HL-60/S4 treated with phorbol 12-myristate 13-acetate at 8.2 ng/mL for 4 days and 3 days (cell line): ENCODE data around the gene CD38.

ENCODE experiments used
- in situ Hi-C: fragments of 300-500 bp; cut with MboI; formaldehyde crosslinking; loops from 2 replicates; pipeline ENCODE4 v1.15.0; 2022; ENCODE audit warnings: low sequenced_read_pairs

CD38 gene

DNA sequence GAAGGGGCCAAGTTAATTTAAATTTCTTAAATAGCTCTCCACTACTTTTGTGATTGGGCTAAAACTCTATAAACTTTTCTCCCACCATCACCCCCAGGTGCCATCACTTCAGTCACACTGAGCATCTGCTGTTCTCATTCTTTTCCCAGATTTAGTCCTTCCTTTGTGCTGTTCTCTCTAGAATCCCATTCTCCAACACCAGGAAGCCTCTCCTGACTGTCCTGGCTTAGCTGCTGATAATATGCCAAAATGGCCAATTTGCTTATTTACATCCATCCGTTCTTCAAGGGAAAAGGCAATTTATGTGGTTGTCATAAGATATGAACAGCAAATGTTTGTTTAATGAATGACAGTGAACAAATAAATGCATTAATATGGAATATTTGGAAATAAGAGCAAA is 116.3 kb downstream of the CD38 start:
- in situ Hi-C loops: no loop called here

DNA sequence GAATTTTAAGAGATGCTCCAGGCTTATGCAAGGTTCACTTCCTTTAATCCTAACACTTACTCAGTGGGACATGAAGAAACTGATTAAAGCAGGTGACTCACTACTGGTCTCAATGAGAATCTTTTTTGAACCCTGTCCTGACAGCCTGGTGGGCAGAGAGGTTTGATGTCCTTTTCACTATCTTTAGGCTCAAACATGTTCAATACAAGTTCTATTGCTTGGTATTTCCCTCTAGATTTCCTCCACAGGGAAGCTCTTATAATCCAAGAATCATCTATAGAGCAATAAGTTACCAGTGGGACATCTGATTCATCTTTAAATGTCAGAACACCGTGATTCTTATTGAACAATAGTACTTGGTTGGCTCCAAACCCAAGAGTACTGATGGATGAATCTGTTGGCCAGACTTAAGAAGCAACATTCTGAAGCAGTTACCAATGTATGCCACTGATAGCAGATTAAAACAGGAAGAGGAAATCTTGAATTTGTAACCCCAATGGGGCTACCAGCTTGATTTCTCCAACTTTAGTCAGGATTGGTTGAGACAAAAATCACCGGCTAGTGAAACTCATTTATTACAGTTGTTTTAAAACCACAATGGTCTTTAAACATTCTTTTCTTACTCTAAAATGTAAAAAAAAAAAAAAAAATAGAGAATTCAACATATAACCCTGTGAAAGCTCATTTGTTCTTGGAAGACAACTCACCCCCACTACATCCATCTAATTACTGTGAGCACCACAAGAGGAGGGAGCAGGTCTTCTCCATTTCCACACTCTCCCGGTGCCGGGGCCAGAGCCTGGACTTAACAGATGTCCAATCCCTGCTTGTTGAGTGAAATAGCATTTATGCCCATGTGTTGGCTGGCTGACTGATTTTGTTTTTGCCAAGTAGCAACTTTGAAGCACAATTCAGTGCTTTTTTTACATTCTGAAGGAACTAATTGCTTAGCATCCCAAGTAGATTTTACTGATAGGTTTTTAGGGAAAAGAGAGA is 117.1 kb downstream of the CD38 start:
- in situ Hi-C loops: no loop called here

GRCh38 chr4:15897577-15897976 is 119.4 kb downstream of the CD38 start:
- in situ Hi-C loops: no loop called here

DNA sequence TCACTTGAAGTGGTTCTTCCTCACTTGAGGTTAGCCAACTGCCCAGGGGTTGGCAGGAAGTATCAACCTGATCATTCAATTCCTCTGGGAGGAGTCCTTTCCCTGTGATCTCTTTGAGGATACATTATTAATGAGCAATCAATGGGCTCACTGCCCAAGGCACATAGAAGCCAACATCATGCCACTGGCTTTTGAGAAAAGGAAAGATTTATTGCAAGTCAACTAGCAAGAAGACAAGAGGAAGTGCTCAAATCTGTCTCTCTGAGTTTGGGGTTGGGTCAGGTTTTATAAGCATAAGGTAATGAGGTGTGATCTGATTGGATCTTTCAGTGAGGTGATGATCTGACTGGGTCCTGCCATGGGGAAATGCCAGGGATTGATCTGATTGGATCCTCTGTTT is 120.8 kb downstream of the CD38 start:
- in situ Hi-C loops: no loop called here

DNA sequence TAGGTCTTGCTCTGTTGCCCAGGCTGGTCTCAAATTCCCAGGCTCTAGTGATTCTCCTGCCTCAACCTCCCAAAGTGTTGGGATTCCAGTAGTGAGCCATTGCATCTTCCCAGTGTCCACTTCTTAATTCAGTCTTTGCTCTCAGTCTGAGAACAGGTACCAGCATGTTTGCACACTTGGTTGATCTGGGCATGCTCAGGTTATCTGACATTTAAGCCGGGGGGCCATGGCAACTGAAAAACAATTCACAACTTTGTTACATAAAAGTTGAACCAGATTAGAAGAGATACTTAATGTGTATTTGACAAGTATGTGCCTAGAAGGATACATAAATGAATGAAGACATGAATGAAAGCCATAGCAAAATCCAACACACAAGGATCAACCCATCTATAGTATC is 121.4 kb downstream of the CD38 start:
- in situ Hi-C loops: no loop called here

GRCh38 chr4:15901007-15901406 is 122.9 kb downstream of the CD38 start:
- in situ Hi-C loops: no loop called here

DNA sequence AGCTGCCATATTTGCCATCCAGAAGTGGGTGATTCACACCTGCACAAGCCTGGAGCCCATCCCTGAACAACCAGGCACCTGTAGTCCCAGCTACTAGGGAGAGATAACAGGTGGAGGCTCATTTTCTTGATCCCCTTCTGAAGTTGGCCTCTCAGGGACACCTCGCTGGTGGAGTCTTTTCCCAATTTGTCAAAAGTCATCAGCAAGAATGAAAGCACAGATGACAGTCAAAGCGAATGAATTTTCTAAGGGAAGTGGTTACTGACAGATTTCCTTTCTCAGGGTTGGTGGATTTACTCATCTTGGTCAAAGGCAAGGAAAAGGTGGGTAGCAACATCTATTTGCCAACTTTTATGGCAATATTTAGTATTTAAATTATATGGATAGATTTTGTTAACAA is 123.9 kb downstream of the CD38 start:
- in situ Hi-C loops: no loop called here

- in situ Hi-C loops: no loop called here
These were observed 124.6 kb downstream of the CD38 start for GRCh38 chr4:15902746-15903145.
